IMR-90 (cell line): ENCODE data around the gene CCDC85B. TPM values are rescaled to one million over a fixed set of nuclear protein-coding genes. Genes with fewer than 3 reads are reported as not detected.
A peak's percentile ranks its signal among the peaks of the same experiment; 100 is the strongest.

Source experiments
- ATAC-seq: fragments of 200-7000 bp; cut with Tn5 transposase; 2 replicates; pipeline ENCODE4 v1.9.1; 2020; ENCODE audit warnings: low read depth, mild to moderate bottlenecking, moderate library complexity
- BruUV-seq: library from RNA; stranded (reverse); fragments of 400-500 nt; replicated peaks from 2 replicates; lab custom pipeline; 2021; lab: Mats Ljungman, UMichigan
- CTCF ChIA-PET: fragments of 300-600 bp; formaldehyde crosslinking; extraction: SDS; loops from one replicate; lab custom pipeline; 2021; ENCODE audit warnings: antibody characterized with exemption; lab: Yijun Ruan, JAX
- POLR2A ChIA-PET: fragments of 300-600 bp; sonication (Branson Sonifier 250); formaldehyde crosslinking; loops from one replicate; lab custom pipeline; 2022; ENCODE audit warnings: antibody characterized with exemption; ENCODE audit not compliant: unreplicated experiment; lab: Charles Lee
- DNase-seq: peaks from one replicate; pipeline ENCODE4 v3.0.0; 2013
- H2AFZ ChIP-seq: replicated peaks from 2 replicates; pipeline ENCODE3; 2013; ENCODE audit warnings: low read length, mild to moderate bottlenecking; ENCODE audit not compliant: poor library complexity
- H2AK5ac ChIP-seq: 2 replicates; pipeline ENCODE4 v1.6.1; 2013; ENCODE audit warnings: low read depth, low read length, inconsistent platforms
- H2AK9ac ChIP-seq: replicated peaks from 2 replicates; pipeline ENCODE3; 2013; ENCODE audit warnings: mild to moderate bottlenecking, low read depth, low read length, moderate library complexity; ENCODE audit not compliant: poor library complexity
- H2BK120ac ChIP-seq: 2 replicates; pipeline ENCODE4 v1.6.1; 2013; ENCODE audit warnings: low read depth, low read length, inconsistent platforms
- H2BK15ac ChIP-seq: 3 replicates; pipeline ENCODE4 v1.6.1; 2013; ENCODE audit warnings: low read depth, low read length, inconsistent platforms
- H2BK20ac ChIP-seq: 2 replicates; pipeline ENCODE4 v1.6.1; 2013; ENCODE audit warnings: low read depth, mild to moderate bottlenecking, inconsistent platforms, low read length, moderate library complexity
- H2BK5ac ChIP-seq: 2 replicates; pipeline ENCODE4 v1.6.1; 2013; ENCODE audit warnings: mild to moderate bottlenecking, low read depth, low read length, inconsistent platforms; ENCODE audit not compliant: poor library complexity, severe bottlenecking
- H3K14ac ChIP-seq: replicated peaks from 2 replicates; pipeline ENCODE4 v1.6.1; 2013; ENCODE audit warnings: low read depth, low read length, inconsistent platforms
- H3K18ac ChIP-seq: 2 replicates; pipeline ENCODE4 v1.6.1; 2013; ENCODE audit warnings: low read depth, low read length, control low read depth
- H3K23ac ChIP-seq: 2 replicates; pipeline ENCODE4 v1.6.1; 2013; ENCODE audit warnings: low read depth, low read length, inconsistent platforms
- H3K27ac ChIP-seq: 2 replicates; pipeline ENCODE4 v1.5.1; 2013; ENCODE audit warnings: mild to moderate bottlenecking, control low read depth, low read length; ENCODE audit not compliant: insufficient read depth
- H3K27me3 ChIP-seq: 2 replicates; pipeline ENCODE4 v1.6.1; 2013; ENCODE audit warnings: low read length; ENCODE audit not compliant: control insufficient read depth, insufficient read depth
- H3K36me3 ChIP-seq: 2 replicates; pipeline ENCODE4 v1.6.1; 2013; ENCODE audit warnings: low read length, mixed read lengths; ENCODE audit not compliant: control insufficient read depth, insufficient read depth
- H3K4ac ChIP-seq: 2 replicates; pipeline ENCODE4 v1.6.1; 2013; ENCODE audit warnings: low read depth, low read length, inconsistent platforms
- H3K4me1 ChIP-seq: 2 replicates; pipeline ENCODE4 v1.6.1; 2013; ENCODE audit warnings: low read length, mixed read lengths; ENCODE audit not compliant: control insufficient read depth, insufficient read depth
- H3K4me2 ChIP-seq: 2 replicates; pipeline ENCODE4 v1.6.1; 2013; ENCODE audit warnings: low read depth, mild to moderate bottlenecking, control low read depth, low read length, moderate library complexity
- H3K4me3 ChIP-seq: 2 replicates; pipeline ENCODE4 v1.5.1; 2013; ENCODE audit warnings: low read depth, mild to moderate bottlenecking, control low read depth, low read length, moderate library complexity; ENCODE audit not compliant: insufficient read depth
- H3K56ac ChIP-seq: 2 replicates; pipeline ENCODE4 v1.6.1; 2013; ENCODE audit warnings: low read length, inconsistent platforms; ENCODE audit not compliant: insufficient read depth; ENCODE audit errors: extremely low read depth
- H3K79me1 ChIP-seq, 2 experiments: 2 replicates each; pipeline ENCODE4 v1.6.1; 2013; ENCODE audit warnings: low read length in 2 of 2, inconsistent platforms in 1 of 2, low read depth in 1 of 2
- H3K9ac ChIP-seq: 2 replicates; pipeline ENCODE4 v1.6.1; 2013; ENCODE audit warnings: low read depth, low read length, control low read depth
- H3K9me1 ChIP-seq: 2 replicates; pipeline ENCODE4 v1.6.1; 2013; ENCODE audit warnings: low read length, inconsistent platforms; ENCODE audit not compliant: insufficient read depth
- H3K9me3 ChIP-seq: 2 replicates; pipeline ENCODE4 v1.6.1; 2013; ENCODE audit warnings: low read length; ENCODE audit not compliant: control insufficient read depth, insufficient read depth
- H4K20me1 ChIP-seq: 2 replicates; pipeline ENCODE4 v1.6.1; 2013; ENCODE audit warnings: low read length, inconsistent platforms; ENCODE audit not compliant: insufficient read depth
- H4K5ac ChIP-seq: 2 replicates; pipeline ENCODE4 v1.6.1; 2013; ENCODE audit warnings: mild to moderate bottlenecking, low read depth, low read length, control low read depth
- H4K8ac ChIP-seq, 2 experiments: 2 replicates each; pipeline ENCODE4 v1.6.1; 2013; ENCODE audit warnings: low read depth in 2 of 2, low read length in 2 of 2, control low read depth in 1 of 2, inconsistent platforms in 1 of 2
- H4K91ac ChIP-seq: 2 replicates; pipeline ENCODE4 v1.6.1; 2013; ENCODE audit warnings: low read depth, low read length, inconsistent platforms; ENCODE audit not compliant: insufficient read depth
- BHLHE40 ChIP-seq: fragments of 150-350 bp; IDR thresholded peaks from 2 replicates; pipeline ENCODE4 v1.6.1; 2016; ENCODE audit warnings: mild to moderate bottlenecking, low read depth, low read length
- CHD1 ChIP-seq: IDR thresholded peaks from 2 replicates; pipeline ENCODE4 v1.6.1; 2012; ENCODE audit warnings: low read depth, low read length, improper control_type of control experiment
- MAZ ChIP-seq: IDR thresholded peaks from 2 replicates; pipeline ENCODE4 v1.6.1; 2012; ENCODE audit warnings: low read depth, mild to moderate bottlenecking, low read length, improper control_type of control experiment, moderate library complexity, borderline replicate concordance
- POLR2A ChIP-seq: IDR thresholded peaks from 2 replicates; pipeline ENCODE4 v1.6.1; 2012; ENCODE audit warnings: mild to moderate bottlenecking, low read depth, low read length
- RAD21 ChIP-seq: IDR thresholded peaks from 2 replicates; pipeline ENCODE4 v1.6.1; 2012; ENCODE audit warnings: low read length, improper control_type of control experiment
- RFX5 ChIP-seq: IDR thresholded peaks from 2 replicates; pipeline ENCODE4 v1.8.0; 2012; ENCODE audit warnings: low read depth, mild to moderate bottlenecking, low read length, moderate library complexity
- SMC3 ChIP-seq: fragments of 150-350 bp; IDR thresholded peaks from 2 replicates; pipeline ENCODE4 v1.6.1; 2016; ENCODE audit warnings: low read depth, mild to moderate bottlenecking, antibody characterized with exemption, low read length, moderate library complexity
- WGBS, 2 experiments: methylation state at CpG; one replicate each; pipeline versions ENCODE4 v1.1.5 to v1.1.7; 2013; ENCODE audit warnings: missing lambda C conversion rate in 2 of 2; ENCODE audit not compliant: insufficient read length in 1 of 2; ENCODE audit errors: extremely low coverage in 2 of 2; 5-methylcytosine and 5-hydroxymethylcytosine counted together
- dilution Hi-C: fragments of 300-500 bp; cut with HindIII; formaldehyde crosslinking; loops from one replicate; pipeline ENCODE4 v1.14.3; 2018; ENCODE audit warnings: low sequenced_read_pairs; ENCODE audit not compliant: unreplicated experiment
- in situ Hi-C: fragments of 300-500 bp; cut with MboI; formaldehyde crosslinking; loops from 3 replicates; pipeline ENCODE4 v1.14.3; 2019; ENCODE audit warnings: low sequenced_read_pairs, inconsistent platforms, mixed read lengths
- intact Hi-C: fragments of 100-400 bp; cut with micrococcal nuclease; formaldehyde crosslinking; loops from 2 replicates; pipeline ENCODE4 v1.10.0; 2022
- polyA plus RNA-seq, 3 experiments: library from polyadenylated mRNA; depleted of rRNA; stranded (reverse); fragments of >200 nt; gene quantifications; 2 replicates each; pipeline ENCODE4 v1.2.3, GENCODE V29; 2012; ENCODE audit warnings: low replicate concordance in 1 of 3
- total RNA-seq: library from RNA; depleted of rRNA; stranded (reverse); fragments of >200 nt; gene quantifications from 2 replicates; pipeline ENCODE4 v1.2.3, GENCODE V29; 2012
- TF ChIP-seq, protein P1 (sequence below): fragments of 150-350 bp; IDR thresholded peaks from 2 replicates; pipeline ENCODE4 v1.6.1; 2017; ENCODE audit warnings: mild to moderate bottlenecking, antibody characterized with exemption, low read length, low read depth

Gene CCDC85B
- total and polyA plus RNA-seq, 2 of the 4 experiments (the other 2 are of a cell fraction), result 17.6 to 35.4 TPM

GRCh38 chr11:65892661-65893317 is 2.3 kb downstream of the CCDC85B start:
- H3K4me1 ChIP-seq, result peaks cover 40% of the 10 kb centered on the region
- ATAC-seq, result no peak
- no peak overlapping the region for H4K91ac ChIP-seq
- in situ Hi-C loops, result loop anchor here (5.0 kb wide), 1 partner anchor 70 kb away; the partner anchor contains the start of gene SART1
- peaks cover 43% of the 10 kb centered on the region for H3K36me3 ChIP-seq
- H3K27me3 ChIP-seq, result no peaks in the 10 kb centered on the region
- H4K20me1 ChIP-seq, result peaks cover 77% of the 10 kb centered on the region
- peak overlapping the region; percentile 25 for H2BK5ac ChIP-seq
- H3K23ac ChIP-seq, result peak overlapping the region; percentile 38; the same call in 1 of the 2 replicates
- no peak overlapping the region for H2AK5ac ChIP-seq
- H3K9ac ChIP-seq, result peak overlapping the region; percentile 88; the same call in 1 of the 2 replicates
- 0 out of 2 replicates have a peak overlapping the region, but pooled peaks have one; percentile 11 for H3K14ac ChIP-seq
- H3K9me3 ChIP-seq, result no peaks in the 10 kb centered on the region
- DNase-seq, result no peak
- TF ChIP-seq CHD1 (no peak), MAZ (no peak), POLR2A (peak; percentile 3; the same call in 1 of the 2 replicates), SMC3 (no peak), RAD21 (no peak), BHLHE40 (no peak), RFX5 (no peak)
- TF ChIP-seq, protein P1, sequence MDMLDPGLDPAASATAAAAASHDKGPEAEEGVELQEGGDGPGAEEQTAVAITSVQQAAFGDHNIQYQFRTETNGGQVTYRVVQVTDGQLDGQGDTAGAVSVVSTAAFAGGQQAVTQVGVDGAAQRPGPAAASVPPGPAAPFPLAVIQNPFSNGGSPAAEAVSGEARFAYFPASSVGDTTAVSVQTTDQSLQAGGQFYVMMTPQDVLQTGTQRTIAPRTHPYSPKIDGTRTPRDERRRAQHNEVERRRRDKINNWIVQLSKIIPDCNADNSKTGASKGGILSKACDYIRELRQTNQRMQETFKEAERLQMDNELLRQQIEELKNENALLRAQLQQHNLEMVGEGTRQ, result no peak
- ChIA-PET CTCF (no interaction called here), POLR2A (interaction anchor here (1.6 kb wide), 1 partner anchor 9 kb away, joined by 6 read pairs; no protein-coding TSS in a partner anchor)
- 0 out of 2 replicates have a peak, but pooled peaks cover 4% of the 10 kb centered on the region for H3K9me1 ChIP-seq
- TSS peak; percentile 12 for BruUV-seq
- H3K4ac ChIP-seq, result 0 out of 2 replicates have a peak overlapping the region, but pooled peaks have one; percentile 2
- H2AK9ac ChIP-seq, result no peak overlapping the region
- intact Hi-C loops, result no loop called here
- H2AFZ ChIP-seq, result no peak overlapping the region
- 40% methylated on average over 2 of the region's 10 CpGs; no CpG with 5 or more reads in 1 of the 2 experiments for WGBS, 2 experiments
- H2BK15ac ChIP-seq, result no peak overlapping the region
- H4K8ac ChIP-seq, result no peak overlapping the region
- dilution Hi-C loops, result no loop called here
- H3K4me2 ChIP-seq, result peak overlapping the region; percentile 84
- no peak overlapping the region for H2BK120ac ChIP-seq
- H2BK20ac ChIP-seq, result no peak overlapping the region
- H3K18ac ChIP-seq, result no peak overlapping the region
- H3K27ac ChIP-seq, result peak overlapping the region; percentile 93
- peaks cover 0 to 28% of the 10 kb centered on the region in 2 experiments; a peak in 3 of 4 replicates for H3K79me1 ChIP-seq
- H3K56ac ChIP-seq, result no peak overlapping the region
- H4K5ac ChIP-seq, result no peak overlapping the region
- H3K4me3 ChIP-seq, result no peak overlapping the region
